Stimulated activated CD4-positive, alpha-beta T cell treated with anti-CD3 and anti-CD28 coated beads, Interleukin-15, amount 100 ng/mL, for 48 hours (primary cell): ENCODE measurements around the gene LETM1.

ENCODE experiments used
- DNase-seq, 2 donors: peaks; one replicate each; pipeline ENCODE4 v3.0.0-alpha.2; 2020; ENCODE audit warnings: low read depth in 2 of 2

LETM1 gene

GRCh38 chr4:1856071-1856942 is at the start of gene LETM1:
TSS of gene LETM1 (minus strand) at chr4:1856156. CDS start at chr4:1855950, 206 bp downstream.
- DNase-seq, result peak; percentile 88 to 91

- no peak for DNase-seq
These were observed 48.1 kb upstream of the LETM1 start for GRCh38 chr4:1904042-1904441.

GRCh38 chr4:1903035-1903434 is 47.1 kb upstream of the LETM1 start:
- DNase-seq, result no peak

- DNase-seq, result no peak
These were observed 46.3 kb upstream of the LETM1 start for GRCh38 chr4:1902243-1902642.

- DNase-seq, result no peak
These were observed 45.2 kb upstream of the LETM1 start for GRCh38 chr4:1901127-1901526.

GRCh38 chr4:1900624-1901023 is 44.7 kb upstream of the LETM1 start:
- no peak for DNase-seq

- no peak for DNase-seq
These were observed 44.1 kb upstream of the LETM1 start for GRCh38 chr4:1900087-1900433.

GRCh38 chr4:1899149-1900086 is 43.5 kb upstream of the LETM1 start:
- DNase-seq, result peak; percentile 51 to 57

GRCh38 chr4:1898681-1899080 is 42.7 kb upstream of the LETM1 start:
- no peak for DNase-seq

GRCh38 chr4:1898007-1898406 is 42.1 kb upstream of the LETM1 start:
- DNase-seq, result no peak

- DNase-seq, result no peak
These were observed 40.7 kb upstream of the LETM1 start for GRCh38 chr4:1896658-1896991.

- DNase-seq, result no peak
These were observed 40.2 kb upstream of the LETM1 start for GRCh38 chr4:1895971-1896657.

- DNase-seq, result no peak
These were observed 35.1 kb upstream of the LETM1 start for GRCh38 chr4:1890979-1891570.

GRCh38 chr4:1887052-1887451 is 31.1 kb upstream of the LETM1 start:
- DNase-seq, result no peak

- no peak for DNase-seq
These were observed 29.5 kb upstream of the LETM1 start for GRCh38 chr4:1885414-1885813.

GRCh38 chr4:1883583-1883982 is 27.6 kb upstream of the LETM1 start:
- no peak for DNase-seq

GRCh38 chr4:1882850-1883271 is 26.9 kb upstream of the LETM1 start:
- no peak for DNase-seq

GRCh38 chr4:1880332-1880731 is 24.4 kb upstream of the LETM1 start:
- DNase-seq, result no peak

GRCh38 chr4:1879485-1879884 is 23.5 kb upstream of the LETM1 start:
- DNase-seq, result no peak

GRCh38 chr4:1874201-1874600 is 18.2 kb upstream of the LETM1 start:
- DNase-seq, result no peak

- DNase-seq, result no peak
These were observed 17.8 kb upstream of the LETM1 start for GRCh38 chr4:1873776-1874175.

- DNase-seq, result no peak
These were observed 17.3 kb upstream of the LETM1 start for GRCh38 chr4:1873291-1873690.
